A549 (cell line): ENCODE results near the gene NHSL2. TPM values are rescaled to one million over a fixed set of nuclear protein-coding genes. Genes with fewer than 3 reads are reported as not detected.

Source experiments
- ATAC-seq, 2 experiments: fragments of 200-7000 bp in 1 of 2; fragments of >200 bp in 1 of 2; cut with Nextera tagmentation in 1 of 2; cut with Tn5 transposase in 1 of 2; 3 replicates each; pipeline versions ENCODE4 v1.8.0 to v1.9.1; 2018 to 2020; ENCODE audit warnings: mild to moderate bottlenecking in 1 of 2, moderate library complexity in 1 of 2
- CTCF ChIA-PET: fragments of 300-600 bp; sonication (Branson Sonifier 250); formaldehyde crosslinking; extraction: SDS; loops from one replicate; lab custom pipeline; 2021; ENCODE audit warnings: antibody characterized with exemption, inconsistent platforms; lab: Yijun Ruan, JAX
- POLR2A ChIA-PET: fragments of 350-600 bp; formaldehyde crosslinking; extraction: SDS; loops from one replicate; lab custom pipeline; 2021; ENCODE audit warnings: antibody characterized with exemption, inconsistent platforms; lab: Yijun Ruan, JAX
- DNase-seq, 2 experiments: peaks; one replicate each; pipeline versions ENCODE4 v3.0.0 to v3.0.0-alpha.2; 2011 to 2016; ENCODE audit warnings: low read depth in 1 of 2, low spot score in 1 of 2
- FAIRE-seq: peaks from 2 replicates; lab custom pipeline; 2011; peaks lifted over from hg19 to GRCh38; lab: Jason Lieb, UNC
- H3K27ac ChIP-seq, 2 experiments: fragments of >200 bp; sonication (Bioruptor Twin); formaldehyde crosslinking; 3 replicates each; pipeline ENCODE4 v1.5.1; 2016 to 2017
- H3K4me1 ChIP-seq: fragments of >200 bp; sonication (Bioruptor Twin); formaldehyde crosslinking; 3 replicates; pipeline ENCODE4 v1.6.1; 2016
- H3K4me2 ChIP-seq: fragments of >200 bp; sonication (Bioruptor Twin); formaldehyde crosslinking; 3 replicates; pipeline ENCODE4 v1.6.1; 2016
- H3K4me3 ChIP-seq: fragments of >200 bp; sonication (Bioruptor Twin); formaldehyde crosslinking; 3 replicates; pipeline ENCODE4 v1.5.1; 2016
- H3K9me3 ChIP-seq: fragments of >200 bp; sonication (Bioruptor Twin); formaldehyde crosslinking; 3 replicates; pipeline ENCODE4 v1.6.1; 2016
- BHLHE40 ChIP-seq: IDR thresholded peaks from 2 replicates; pipeline ENCODE4 v1.6.1; 2012; ENCODE audit warnings: low read depth, low read length, inconsistent platforms
- CBX2 ChIP-seq: fragments of 200-600 bp; sonication (generic); IDR thresholded peaks from 2 replicates; pipeline ENCODE4 v1.6.1; 2016; ENCODE audit warnings: low read depth, mild to moderate bottlenecking, borderline replicate concordance
- CBX8 ChIP-seq: fragments of 200-600 bp; sonication (generic); IDR thresholded peaks from 2 replicates; pipeline ENCODE4 v1.6.1; 2016
- CEBPB ChIP-seq, 2 experiments: fragments of >200 bp in 1 of 2; sonication (Bioruptor Twin) in 1 of 2; formaldehyde crosslinking in 1 of 2; IDR thresholded peaks; 2 replicates each; pipeline ENCODE4 v1.6.1; 2012 to 2016
- CHD2 ChIP-seq: fragments of 150-350 bp; IDR thresholded peaks from 2 replicates; pipeline ENCODE4 v1.6.1; 2014; ENCODE audit warnings: low read length; ENCODE audit not compliant: partially characterized antibody
- EHMT2 ChIP-seq: fragments of 200-600 bp; sonication (generic); IDR thresholded peaks from 2 replicates; pipeline ENCODE4 v1.6.1; 2016; ENCODE audit warnings: antibody characterized with exemption, low read depth, mild to moderate bottlenecking, moderate library complexity
- ELK1 ChIP-seq: fragments of 150-350 bp; IDR thresholded peaks from 2 replicates; pipeline ENCODE4 v1.6.1; 2014; ENCODE audit warnings: low read depth, mild to moderate bottlenecking, low read length
- EP300 ChIP-seq, 2 experiments: fragments of >200 bp; sonication (Bioruptor Twin); formaldehyde crosslinking; IDR thresholded peaks; 2 replicates in 1 of 2; 3 replicates in 1 of 2; pipeline ENCODE4 v1.6.1; 2016 to 2017
- ESRRA ChIP-seq: fragments of 150-350 bp; IDR thresholded peaks from 2 replicates; pipeline ENCODE4 v1.6.1; 2014; ENCODE audit warnings: mild to moderate bottlenecking, low read length, borderline replicate concordance
- GATA3 ChIP-seq: IDR thresholded peaks from 2 replicates; pipeline ENCODE4 v1.6.1; 2012; ENCODE audit warnings: borderline replicate concordance
- HDAC2 ChIP-seq: fragments of 200-600 bp; sonication (generic); IDR thresholded peaks from 2 replicates; pipeline ENCODE4 v1.6.1; 2016
- HES2 ChIP-seq: fragments of >200 bp; sonication (Bioruptor Twin); formaldehyde crosslinking; IDR thresholded peaks from 2 replicates; pipeline ENCODE4 v1.6.1; 2016
- HEYL ChIP-seq: fragments of 250-450 bp; sonication (Bioruptor Pico); IDR thresholded peaks from 2 replicates; pipeline ENCODE4 v1.8.0; 2021; ENCODE audit warnings: mild to moderate bottlenecking, moderate library complexity
- HOXA7 ChIP-seq: fragments of 250-450 bp; sonication (Bioruptor Pico); IDR thresholded peaks from 2 replicates; pipeline ENCODE4 v1.5.0; 2020; ENCODE audit warnings: mild to moderate bottlenecking, moderate library complexity
- HOXB13 ChIP-seq: fragments of 250-450 bp; sonication (Bioruptor Pico); IDR thresholded peaks from 2 replicates; pipeline ENCODE4 v1.5.0; 2020; ENCODE audit warnings: low read depth, mild to moderate bottlenecking, moderate library complexity
- KDM5A ChIP-seq: fragments of 200-600 bp; sonication (generic); IDR thresholded peaks from 2 replicates; pipeline ENCODE4 v1.6.1; 2016; ENCODE audit warnings: antibody characterized with exemption, mild to moderate bottlenecking
- MAX ChIP-seq: IDR thresholded peaks from 2 replicates; pipeline ENCODE4 v1.6.1; 2012
- MAZ ChIP-seq: fragments of 150-350 bp; IDR thresholded peaks from 2 replicates; pipeline ENCODE4 v1.6.1; 2014; ENCODE audit warnings: antibody characterized with exemption, low read depth, low read length, borderline replicate concordance
- MYC ChIP-seq: IDR thresholded peaks from 2 replicates; pipeline ENCODE4 v1.6.1; 2012; ENCODE audit warnings: mild to moderate bottlenecking, inconsistent platforms, low read length, improper control_type of control experiment, borderline replicate concordance
- NPAS2 ChIP-seq: fragments of 250-450 bp; sonication (Bioruptor Pico); IDR thresholded peaks from 2 replicates; pipeline ENCODE4 v1.8.0; 2022; ENCODE audit warnings: mild to moderate bottlenecking, moderate library complexity, borderline replicate concordance
- PBX3 ChIP-seq: IDR thresholded peaks from 2 replicates; pipeline ENCODE4 v1.6.1; 2012
- POLR2A ChIP-seq: IDR thresholded peaks from 2 replicates; pipeline ENCODE4 v1.6.1; 2012; ENCODE audit warnings: mild to moderate bottlenecking, low read length
- POLR2AphosphoS2 ChIP-seq: conservative IDR thresholded peaks from 2 replicates; pipeline ENCODE4 v1.6.1; 2012; ENCODE audit warnings: low read length, improper control_type of control experiment, inconsistent platforms
- RNF2 ChIP-seq: fragments of 200-600 bp; sonication (generic); IDR thresholded peaks from 2 replicates; pipeline ENCODE4 v1.6.1; 2016; ENCODE audit warnings: low read depth, mild to moderate bottlenecking, antibody characterized with exemption, moderate library complexity, borderline replicate concordance
- SREBF2 ChIP-seq: fragments of 450-650 bp; IDR thresholded peaks from 2 replicates; pipeline ENCODE4 v1.6.1; 2014; ENCODE audit warnings: mild to moderate bottlenecking, moderate library complexity
- ZC3H11A ChIP-seq: fragments of 450-650 bp; IDR thresholded peaks from 2 replicates; pipeline ENCODE4 v1.6.1; 2014; ENCODE audit warnings: antibody characterized with exemption, mild to moderate bottlenecking
- WGBS: methylation state at CpG from one replicate; pipeline ENCODE4 v1.1.6; 2017; ENCODE audit errors: missing lambda C conversion rate; 5-methylcytosine and 5-hydroxymethylcytosine counted together
- polyA plus RNA-seq, 4 experiments: library from polyadenylated mRNA; depleted of rRNA in 3 of 4; stranded (reverse); fragments of >200 nt; fragmentation: RNase III in 1 of 4; extraction: RNeasy Plus Mini Kit Qiagen cat#74134 plus additional on column Dnase treatment in 1 of 4; gene quantifications; 2 replicates in 3 of 4; 3 replicates in 1 of 4; pipeline ENCODE4 v1.2.3, GENCODE V29; 2011 to 2017
- TF ChIP-seq, protein P1 (sequence below): fragments of >200 bp; sonication (Bioruptor Twin); formaldehyde crosslinking; IDR thresholded peaks from 3 replicates; pipeline ENCODE4 v1.5.1; 2016
- TF ChIP-seq, protein P2 (sequence below): IDR thresholded peaks from 2 replicates; pipeline ENCODE4 v1.6.1; 2012; ENCODE audit warnings: low read depth, borderline replicate concordance
- TF ChIP-seq, protein P3 (sequence below): fragments of 250-450 bp; sonication (Bioruptor Pico); IDR thresholded peaks from 2 replicates; pipeline ENCODE4 v1.5.0; 2020; ENCODE audit warnings: low read depth, mild to moderate bottlenecking, moderate library complexity

The NHSL2 gene
- polyA plus RNA-seq, 2 of the 4 experiments (the other 2 are of a cell fraction) = 0.26 to 0.48 TPM

DNA sequence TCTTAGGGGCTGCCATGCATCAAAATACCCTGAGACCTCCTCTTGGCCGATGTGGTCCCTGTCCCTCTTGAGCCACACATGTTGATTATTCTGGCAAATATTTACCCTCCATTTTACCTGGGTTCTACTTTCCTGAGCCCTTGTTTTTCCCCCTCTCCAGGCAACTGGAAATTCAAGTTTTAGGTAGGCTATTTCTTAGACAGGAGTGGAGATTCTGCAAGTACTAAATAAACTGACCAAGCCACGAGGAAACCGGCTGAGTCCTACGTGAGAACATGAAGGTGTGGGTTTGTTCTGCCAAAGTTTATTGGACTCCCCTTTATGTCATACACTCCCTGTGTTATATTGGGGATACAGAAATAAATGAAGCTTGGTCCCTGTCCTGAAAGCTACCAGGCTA lies 133.0 kb downstream of the NHSL2 start:
- Histone ChIP-seq H3K4me1 (no peaks in the 10 kb centered on the region), H3K9me3 (no peaks in the 10 kb centered on the region), H3K4me2 (no peak overlapping the region), H3K27ac (no peak overlapping the region), H3K4me3 (no peak overlapping the region)
- no peak for FAIRE-seq
- no peak for TF ChIP-seq EHMT2
- no peak for TF ChIP-seq SREBF2
- no peak for TF ChIP-seq MAZ
- no peak for TF ChIP-seq HOXB13 (CRISPR knock-in tag)
- no peak for TF ChIP-seq CEBPB (IDR thresholded peaks at IDR 0.05)
- no peak for TF ChIP-seq ELK1
- TF ChIP-seq HEYL = no peak
- TF ChIP-seq NPAS2 (CRISPR knock-in tag) = no peak
- TF ChIP-seq, protein P1, sequence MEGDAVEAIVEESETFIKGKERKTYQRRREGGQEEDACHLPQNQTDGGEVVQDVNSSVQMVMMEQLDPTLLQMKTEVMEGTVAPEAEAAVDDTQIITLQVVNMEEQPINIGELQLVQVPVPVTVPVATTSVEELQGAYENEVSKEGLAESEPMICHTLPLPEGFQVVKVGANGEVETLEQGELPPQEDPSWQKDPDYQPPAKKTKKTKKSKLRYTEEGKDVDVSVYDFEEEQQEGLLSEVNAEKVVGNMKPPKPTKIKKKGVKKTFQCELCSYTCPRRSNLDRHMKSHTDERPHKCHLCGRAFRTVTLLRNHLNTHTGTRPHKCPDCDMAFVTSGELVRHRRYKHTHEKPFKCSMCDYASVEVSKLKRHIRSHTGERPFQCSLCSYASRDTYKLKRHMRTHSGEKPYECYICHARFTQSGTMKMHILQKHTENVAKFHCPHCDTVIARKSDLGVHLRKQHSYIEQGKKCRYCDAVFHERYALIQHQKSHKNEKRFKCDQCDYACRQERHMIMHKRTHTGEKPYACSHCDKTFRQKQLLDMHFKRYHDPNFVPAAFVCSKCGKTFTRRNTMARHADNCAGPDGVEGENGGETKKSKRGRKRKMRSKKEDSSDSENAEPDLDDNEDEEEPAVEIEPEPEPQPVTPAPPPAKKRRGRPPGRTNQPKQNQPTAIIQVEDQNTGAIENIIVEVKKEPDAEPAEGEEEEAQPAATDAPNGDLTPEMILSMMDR = no peak
- no peak for TF ChIP-seq KDM5A
- TF ChIP-seq GATA3 = no peak
- TF ChIP-seq, protein P2, sequence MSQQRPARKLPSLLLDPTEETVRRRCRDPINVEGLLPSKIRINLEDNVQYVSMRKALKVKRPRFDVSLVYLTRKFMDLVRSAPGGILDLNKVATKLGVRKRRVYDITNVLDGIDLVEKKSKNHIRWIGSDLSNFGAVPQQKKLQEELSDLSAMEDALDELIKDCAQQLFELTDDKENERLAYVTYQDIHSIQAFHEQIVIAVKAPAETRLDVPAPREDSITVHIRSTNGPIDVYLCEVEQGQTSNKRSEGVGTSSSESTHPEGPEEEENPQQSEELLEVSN = no peak
- no peak for TF ChIP-seq POLR2AphosphoS2
- TF ChIP-seq ZC3H11A = no peak
- no peak for TF ChIP-seq POLR2A
- TF ChIP-seq ESRRA = no peak
- DNase-seq = no peak
- no peak for ATAC-seq
- ChIA-PET CTCF (interaction anchor here (1.4 to 2.0 kb wide), 4 partner anchors 12 to 45 kb away, joined by 3 to 9 read pairs (median 4); no protein-coding TSS in a partner anchor), POLR2A (no interaction called here)
- 68% methylated on average over 4 of the region's 4 CpGs for WGBS

GRCh38 chrX:72045141-72045540 lies 134.5 kb downstream of the NHSL2 start:
- CTCF ChIA-PET = interaction anchor here (1.6 kb wide), 1 partner anchor 26 kb away, joined by 4 read pairs; no protein-coding TSS in a partner anchor
- ATAC-seq (no peak), FAIRE-seq (no peak), DNase-seq (no peak)
- Histone ChIP-seq H3K4me3 (no peak overlapping the region), H3K4me2 (no peak overlapping the region), H3K27ac (no peak overlapping the region), H3K4me1 (no peaks in the 10 kb centered on the region), H3K9me3 (no peaks in the 10 kb centered on the region)
- POLR2A ChIA-PET = no interaction called here
- 42% methylated on average over 2 of the region's 4 CpGs for WGBS
- TF ChIP-seq MAX (no peak), POLR2A (no peak), GATA3 (no peak), HES2 (no peak), RNF2 (no peak), CHD2 (no peak), PBX3 (no peak), BHLHE40 (no peak), ZC3H11A (no peak), MYC (no peak), HOXA7 (CRISPR knock-in tag) (no peak), CBX8 (no peak), HDAC2 (no peak), EP300 (IDR thresholded peaks at IDR 0.05) (no peak), SREBF2 (no peak), CBX2 (no peak)
- TF ChIP-seq, protein P3, sequence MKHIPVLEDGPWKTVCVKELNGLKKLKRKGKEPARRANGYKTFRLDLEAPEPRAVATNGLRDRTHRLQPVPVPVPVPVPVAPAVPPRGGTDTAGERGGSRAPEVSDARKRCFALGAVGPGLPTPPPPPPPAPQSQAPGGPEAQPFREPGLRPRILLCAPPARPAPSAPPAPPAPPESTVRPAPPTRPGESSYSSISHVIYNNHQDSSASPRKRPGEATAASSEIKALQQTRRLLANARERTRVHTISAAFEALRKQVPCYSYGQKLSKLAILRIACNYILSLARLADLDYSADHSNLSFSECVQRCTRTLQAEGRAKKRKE (CRISPR knock-in tag) = no peak
- TF ChIP-seq, protein P2 = no peak
- TF ChIP-seq, all 56 proteins: peak for 0
